Uterus (tissue), 4 donors: ENCODE data around the gene RSPO1. TPM values are rescaled to one million over a fixed set of nuclear protein-coding genes. Genes with fewer than 3 reads are reported as not detected.
"Not testable (repeated sequence)": the region's sequence is repeated elsewhere in the genome, so short reads cannot be mapped to it uniquely, and the experiment has no call there.

Source experiments
- DNase-seq, 2 donors: peaks; one replicate each; pipeline ENCODE4 v3.0.0-alpha.2; 2019 to 2020
- H3K27ac ChIP-seq, 2 donors: fragments of 200-600 bp; sonication (generic); 1 replicate in 1 of 2; 2 replicates in 1 of 2; pipeline ENCODE4 v1.5.1; 2016 to 2018
- H3K27me3 ChIP-seq, 2 donors: fragments of 200-600 bp; sonication (generic); one replicate each; pipeline ENCODE4 v1.5.1; 2018 to 2019; ENCODE audit warnings: control low read depth in 1 of 2
- H3K36me3 ChIP-seq, 2 donors: fragments of 200-600 bp; sonication (generic); one replicate each; pipeline ENCODE4 v1.5.1; 2019; ENCODE audit warnings: control low read depth in 1 of 2
- H3K4me1 ChIP-seq, 2 donors: fragments of 200-600 bp; sonication (generic); one replicate each; pipeline ENCODE4 v1.5.1; 2018 to 2019; ENCODE audit warnings: control low read depth in 1 of 2
- H3K4me3 ChIP-seq, 2 donors: fragments of 200-600 bp; sonication (generic); 1 replicate in 1 of 2; 2 replicates in 1 of 2; pipeline ENCODE4 v1.5.1; 2018 to 2019; ENCODE audit warnings: mild to moderate bottlenecking in 1 of 2
- H3K9me3 ChIP-seq, 2 donors: fragments of 200-600 bp; sonication (generic); one replicate each; pipeline ENCODE4 v1.5.1; 2019; ENCODE audit warnings: control low read depth in 1 of 2
- POLR2A ChIP-seq, 2 donors: fragments of 450-650 bp; IDR thresholded peaks; one replicate each; pipeline ENCODE4 v1.6.1; 2016; ENCODE audit warnings: antibody characterized with exemption in 2 of 2, mild to moderate bottlenecking in 1 of 2, moderate library complexity in 1 of 2
- intact Hi-C: fragments of 100-400 bp; cut with DNase I; formaldehyde crosslinking; loops from one replicate; pipeline ENCODE4 v1.15.1; 2023; ENCODE audit warnings: low total_unique reads
- total RNA-seq, 4 donors: library from RNA; depleted of rRNA in 3 of 4; stranded (reverse); fragments of >200 nt in 3 of 4; gene quantifications; one replicate each; pipeline versions ENCODE4 v1.1.0 to v1.2.4, GENCODE V29; 2014 to 2023
- TF ChIP-seq, protein P1 (sequence below), 4 experiments: fragments of 200-600 bp in 2 of 4; fragments of 450-650 bp in 2 of 4; sonication (generic) in 2 of 4; IDR thresholded peaks; one replicate each; pipeline ENCODE4 v1.5.1; 2016 to 2019; ENCODE audit warnings: antibody characterized with exemption in 4 of 4, mild to moderate bottlenecking in 2 of 4, moderate library complexity in 1 of 4
- donor health status: DM: yes; HTN: yes; CAD: no.

Gene RSPO1
- total RNA-seq, 4 donors from 2014 or later, result 4.6 to 74.6 (median 29.9) TPM

DNA sequence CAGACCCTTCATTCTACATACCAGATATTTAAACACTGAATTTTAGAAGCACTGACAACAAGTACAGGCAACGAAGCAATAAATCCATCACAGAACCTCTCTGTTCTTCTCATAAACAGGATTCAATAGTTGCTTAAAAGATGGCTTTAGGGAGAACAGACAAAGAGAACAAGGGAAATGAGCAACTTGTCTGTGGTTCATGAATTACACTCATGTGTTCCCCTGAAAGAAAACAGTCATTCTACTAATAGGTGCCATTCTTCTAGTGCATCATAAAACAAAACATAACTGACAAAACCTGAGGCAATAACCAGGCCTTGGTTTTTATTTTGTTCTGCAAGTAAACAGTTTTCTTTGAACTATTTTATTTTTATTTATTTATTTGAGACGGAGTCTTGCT lies 45.8 kb downstream of the RSPO1 start:
- Histone ChIP-seq H3K9me3 (no peaks in the 10 kb centered on the region), H3K36me3 (no peaks in the 10 kb centered on the region), H3K27ac (no peak overlapping the region), H3K4me3 (no peak overlapping the region), H3K4me1 (no peaks in the 10 kb centered on the region), H3K27me3 (no peaks in the 10 kb centered on the region)
- no peak for TF ChIP-seq POLR2A (IDR thresholded peaks at IDR 0.05)
- TF ChIP-seq, protein P1, sequence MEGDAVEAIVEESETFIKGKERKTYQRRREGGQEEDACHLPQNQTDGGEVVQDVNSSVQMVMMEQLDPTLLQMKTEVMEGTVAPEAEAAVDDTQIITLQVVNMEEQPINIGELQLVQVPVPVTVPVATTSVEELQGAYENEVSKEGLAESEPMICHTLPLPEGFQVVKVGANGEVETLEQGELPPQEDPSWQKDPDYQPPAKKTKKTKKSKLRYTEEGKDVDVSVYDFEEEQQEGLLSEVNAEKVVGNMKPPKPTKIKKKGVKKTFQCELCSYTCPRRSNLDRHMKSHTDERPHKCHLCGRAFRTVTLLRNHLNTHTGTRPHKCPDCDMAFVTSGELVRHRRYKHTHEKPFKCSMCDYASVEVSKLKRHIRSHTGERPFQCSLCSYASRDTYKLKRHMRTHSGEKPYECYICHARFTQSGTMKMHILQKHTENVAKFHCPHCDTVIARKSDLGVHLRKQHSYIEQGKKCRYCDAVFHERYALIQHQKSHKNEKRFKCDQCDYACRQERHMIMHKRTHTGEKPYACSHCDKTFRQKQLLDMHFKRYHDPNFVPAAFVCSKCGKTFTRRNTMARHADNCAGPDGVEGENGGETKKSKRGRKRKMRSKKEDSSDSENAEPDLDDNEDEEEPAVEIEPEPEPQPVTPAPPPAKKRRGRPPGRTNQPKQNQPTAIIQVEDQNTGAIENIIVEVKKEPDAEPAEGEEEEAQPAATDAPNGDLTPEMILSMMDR (IDR thresholded peaks at IDR 0.05), result no peak
- intact Hi-C loops, result no loop called here
- DNase-seq, result no peak

DNA sequence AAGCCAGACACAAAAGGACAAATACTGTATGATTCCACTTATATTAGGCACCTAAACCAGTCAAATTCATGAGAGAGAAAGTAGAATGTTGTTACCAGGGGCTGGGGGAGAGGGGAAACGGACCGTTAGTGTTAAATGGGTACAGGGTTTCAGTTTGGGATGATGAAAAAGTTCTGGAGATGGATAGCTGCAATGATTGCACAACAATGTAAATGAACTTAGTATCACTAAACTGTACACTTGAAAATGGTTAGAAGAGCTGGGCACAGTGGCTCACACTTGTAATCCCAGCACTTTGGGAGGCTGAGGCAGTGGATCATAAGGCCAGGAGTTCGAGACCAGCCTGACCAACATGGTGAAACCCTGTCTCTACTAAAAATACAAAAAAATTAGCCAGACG lies 50.1 kb downstream of the RSPO1 start:
- H3K27ac ChIP-seq, H3K27me3 ChIP-seq, intact Hi-C loops, H3K9me3 ChIP-seq, H3K36me3 ChIP-seq, H3K4me3 ChIP-seq, H3K4me1 ChIP-seq, DNase-seq: not testable (repeated sequence)

DNA sequence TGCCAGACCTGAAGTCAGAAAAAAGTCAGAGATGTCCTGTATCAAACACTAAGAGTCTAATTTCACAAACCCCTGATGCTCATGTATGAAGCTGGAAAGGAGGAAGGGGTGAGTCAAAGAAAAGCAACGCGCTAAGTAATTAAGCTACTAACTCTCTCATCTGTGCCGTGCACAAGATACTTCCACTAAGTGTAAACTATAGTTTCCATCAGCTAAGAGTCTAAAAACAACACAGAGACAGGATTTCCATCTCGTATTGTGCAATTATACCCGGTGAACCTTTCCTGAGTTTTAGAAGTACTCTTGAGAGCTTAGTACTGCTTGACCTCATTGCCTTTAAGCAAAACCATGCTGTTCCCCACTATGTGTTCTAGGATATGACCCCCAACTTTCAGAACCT lies 59.0 kb downstream of the RSPO1 start:
- H3K4me1 ChIP-seq, result no peaks in the 10 kb centered on the region
- no peaks in the 10 kb centered on the region for H3K27me3 ChIP-seq
- intact Hi-C loops, result no loop called here
- H3K4me3 ChIP-seq, result no peak overlapping the region
- no peaks in the 10 kb centered on the region for H3K9me3 ChIP-seq
- DNase-seq, result no peak
- no peak for TF ChIP-seq POLR2A (IDR thresholded peaks at IDR 0.05)
- TF ChIP-seq, protein P1 (IDR thresholded peaks at IDR 0.05), result no peak
- H3K27ac ChIP-seq, result no peak overlapping the region
- H3K36me3 ChIP-seq, result no peaks in the 10 kb centered on the region

DNA sequence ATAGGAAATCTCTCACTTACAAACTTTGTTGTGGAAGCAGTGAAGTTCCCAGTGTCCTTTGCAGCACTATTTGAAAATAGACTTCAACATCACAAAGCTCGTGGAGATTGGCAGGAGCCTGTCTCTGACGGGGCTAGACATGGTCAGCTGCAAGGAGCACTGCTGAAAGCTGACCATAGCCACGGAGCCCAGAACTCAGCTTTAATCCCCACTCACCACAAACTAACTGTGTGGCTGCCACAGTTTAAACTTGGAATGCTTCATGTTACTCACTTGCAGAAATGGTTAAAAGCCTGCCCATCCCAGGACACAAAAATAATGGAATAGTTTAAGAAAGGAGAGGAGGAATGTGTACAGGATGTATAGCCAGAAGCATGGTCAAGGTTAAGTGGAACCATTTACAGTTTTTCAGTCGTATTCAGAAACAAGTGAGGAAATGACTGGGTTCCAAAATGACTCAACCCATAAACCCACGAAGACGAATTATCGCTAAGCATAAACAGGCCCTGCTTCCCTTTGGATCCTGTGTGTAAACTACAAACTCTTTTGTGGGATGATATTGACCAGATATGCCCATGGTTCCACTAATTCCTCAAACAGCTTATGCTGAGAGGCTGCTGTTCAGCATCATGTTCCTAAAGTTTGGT lies 59.7 kb downstream of the RSPO1 start:
- TF ChIP-seq POLR2A (IDR thresholded peaks at IDR 0.05), result no peak
- TF ChIP-seq, protein P1 (IDR thresholded peaks at IDR 0.05), result no peak
- no peaks in the 10 kb centered on the region for H3K4me1 ChIP-seq
- no peak overlapping the region for H3K27ac ChIP-seq
- intact Hi-C loops, result no loop called here
- no peaks in the 10 kb centered on the region for H3K27me3 ChIP-seq
- no peaks in the 10 kb centered on the region for H3K36me3 ChIP-seq
- H3K9me3 ChIP-seq, result no peaks in the 10 kb centered on the region
- no peak for DNase-seq
- no peak overlapping the region for H3K4me3 ChIP-seq

DNA sequence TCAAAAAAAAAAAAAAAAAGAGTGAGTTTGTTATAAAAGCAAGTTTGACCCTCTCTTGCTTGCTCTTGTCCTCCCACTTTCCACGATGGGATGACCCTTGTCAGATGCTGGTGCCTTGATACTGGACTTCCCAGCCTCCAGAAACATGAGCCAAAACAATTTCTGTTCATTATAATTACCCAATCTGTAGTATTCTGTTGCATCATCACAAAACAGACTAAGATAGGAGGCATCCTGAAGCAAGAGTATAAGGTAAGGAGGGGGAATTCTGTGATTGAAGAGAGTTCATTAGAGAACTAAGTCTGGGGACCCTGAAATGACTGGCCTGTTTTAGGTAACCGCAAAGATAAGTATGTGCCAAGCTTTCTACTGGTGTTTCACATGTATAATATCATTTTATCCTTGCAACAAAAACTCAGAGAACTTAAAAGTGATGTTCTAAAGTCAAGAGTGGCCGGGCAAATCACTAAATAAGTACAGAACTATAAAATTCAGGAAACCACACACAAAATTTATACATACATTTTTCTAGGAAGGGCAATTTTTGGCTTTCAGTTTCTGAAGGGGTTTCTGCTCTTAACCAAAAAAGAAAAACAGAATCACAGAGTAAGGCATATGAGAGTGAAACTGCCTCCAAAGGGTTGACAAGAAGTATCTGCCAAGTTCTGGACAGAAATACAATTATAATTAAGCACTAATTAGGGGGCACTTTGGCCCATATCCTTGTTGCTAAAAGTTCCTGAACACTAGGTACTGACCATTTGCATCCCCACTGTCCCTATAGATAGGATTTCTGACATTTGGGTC lies 64.0 kb downstream of the RSPO1 start:
- H3K4me3 ChIP-seq, result no peak overlapping the region
- intact Hi-C loops, result no loop called here
- H3K36me3 ChIP-seq, result no peaks in the 10 kb centered on the region
- no peaks in the 10 kb centered on the region for H3K9me3 ChIP-seq
- no peaks in the 10 kb centered on the region for H3K4me1 ChIP-seq
- no peak for DNase-seq
- H3K27me3 ChIP-seq, result no peaks in the 10 kb centered on the region
- H3K27ac ChIP-seq, result no peak overlapping the region
- TF ChIP-seq POLR2A (IDR thresholded peaks at IDR 0.05), result no peak
- TF ChIP-seq, protein P1 (IDR thresholded peaks at IDR 0.05), result no peak
